ENCODE measurements around the gene SLC23A1. TPM values are rescaled to one million over a fixed set of nuclear protein-coding genes. Genes with fewer than 3 reads are reported as not detected.
"Not testable (repeated sequence)": the region's sequence is repeated elsewhere in the genome, so short reads cannot be mapped to it uniquely, and the experiment has no call there.

The SLC23A1 gene
- total and polyA plus RNA-seq, 2 donors (not counting 1 experiment from before 2014, with no cell fraction given): 5.8 to 9.6 TPM

DNA sequence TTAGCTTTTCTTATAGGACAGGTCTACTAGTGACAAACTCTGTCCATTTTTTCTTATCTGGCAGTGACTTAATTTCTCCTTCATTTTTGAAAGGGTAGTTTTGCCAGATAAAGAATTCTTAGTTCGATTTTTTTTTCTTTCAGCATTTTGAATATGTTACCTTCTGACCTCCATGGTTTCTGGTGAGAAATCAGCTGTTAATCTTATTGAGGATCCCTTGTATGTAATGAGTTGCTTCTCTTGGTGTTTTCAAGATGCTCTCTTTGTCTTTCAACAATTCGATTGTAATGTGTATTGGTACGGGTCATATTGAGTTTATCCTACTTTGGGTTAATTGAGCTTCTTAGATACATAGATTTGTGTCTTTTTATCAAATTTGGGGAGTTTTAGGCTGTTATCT lies 28.9 kb downstream of the SLC23A1 start:
- Mint-ChIP-seq H3K4me1 (peaks cover 34% of the 10 kb centered on the region), H3K9me3 (ENCODE audit: insufficient read depth) (no peaks in the 10 kb centered on the region), H3K27me3 (no peaks in the 10 kb centered on the region), H3K27ac (no peak overlapping the region), H3K4me3 (no peak overlapping the region)
- no peak overlapping the region for H2AFZ ChIP-seq (ENCODE audit: insufficient read depth, low read depth, low read length, poor library complexity, severe bottlenecking)
- no peak overlapping the region for H3K4me2 ChIP-seq (replicated peaks; ENCODE audit: low read depth, low read length, poor library complexity, severe bottlenecking)
- H3K79me2 ChIP-seq (ENCODE audit: control insufficient read depth, insufficient read depth, low read length): peaks cover 100% of the 10 kb centered on the region
- no peak overlapping the region for H3K9ac ChIP-seq (ENCODE audit: low read length)
- DNase-seq (no peak), ATAC-seq (ENCODE audit: low read depth) (no peak)
- H4K20me1 ChIP-seq (ENCODE audit: control insufficient read depth, insufficient read depth, low read length, poor library complexity, severe bottlenecking): peaks cover 93% of the 10 kb centered on the region
- ChIA-PET CTCF (interaction anchor here (1.4 kb wide), 1 partner anchor 12 kb away, joined by 4 read pairs; the partner anchor contains the start of gene PAIP2), POLR2A (no interaction called here)
- H3K27ac ChIP-seq (ENCODE audit: low read length in 2 of 2): no peak overlapping the region
- H3K9me3 ChIP-seq (ENCODE audit: control extremely low read depth in 1 of 3, control insufficient read depth in 2 of 3, insufficient read depth in 1 of 3, low read length in 2 of 3): peaks cover 0 to 4% (median 0%) of the 10 kb centered on the region in 3 donors
- H3K4me1 ChIP-seq (ENCODE audit: control insufficient read depth in 2 of 2, insufficient read depth in 2 of 2, low read length in 2 of 2): no peaks in the 10 kb centered on the region
- H3K4me3 ChIP-seq (ENCODE audit: control extremely low read depth in 1 of 5, extremely low read depth in 1 of 5, insufficient read depth in 1 of 5, low read depth in 2 of 5, low read length in 4 of 5): no peak overlapping the region
- H3K27me3 ChIP-seq (replicated peaks in 1 of 4; ENCODE audit: control extremely low read depth in 1 of 4, control insufficient read depth in 3 of 4, insufficient read depth in 4 of 4, low read length in 3 of 4): no peaks in the 10 kb centered on the region
- WGBS (ENCODE audit: insufficient coverage): no CpG with 5 or more reads among the region's 3 CpGs
- H3K36me3 ChIP-seq (replicated peaks in 1 of 2; ENCODE audit: control extremely low read depth in 1 of 2, control insufficient read depth in 1 of 2, extremely low read depth in 1 of 2, insufficient read depth in 2 of 2, low read length in 1 of 2): peaks cover 4 to 5% of the 10 kb centered on the region in 2 experiments
- TF ChIP-seq, protein P1, sequence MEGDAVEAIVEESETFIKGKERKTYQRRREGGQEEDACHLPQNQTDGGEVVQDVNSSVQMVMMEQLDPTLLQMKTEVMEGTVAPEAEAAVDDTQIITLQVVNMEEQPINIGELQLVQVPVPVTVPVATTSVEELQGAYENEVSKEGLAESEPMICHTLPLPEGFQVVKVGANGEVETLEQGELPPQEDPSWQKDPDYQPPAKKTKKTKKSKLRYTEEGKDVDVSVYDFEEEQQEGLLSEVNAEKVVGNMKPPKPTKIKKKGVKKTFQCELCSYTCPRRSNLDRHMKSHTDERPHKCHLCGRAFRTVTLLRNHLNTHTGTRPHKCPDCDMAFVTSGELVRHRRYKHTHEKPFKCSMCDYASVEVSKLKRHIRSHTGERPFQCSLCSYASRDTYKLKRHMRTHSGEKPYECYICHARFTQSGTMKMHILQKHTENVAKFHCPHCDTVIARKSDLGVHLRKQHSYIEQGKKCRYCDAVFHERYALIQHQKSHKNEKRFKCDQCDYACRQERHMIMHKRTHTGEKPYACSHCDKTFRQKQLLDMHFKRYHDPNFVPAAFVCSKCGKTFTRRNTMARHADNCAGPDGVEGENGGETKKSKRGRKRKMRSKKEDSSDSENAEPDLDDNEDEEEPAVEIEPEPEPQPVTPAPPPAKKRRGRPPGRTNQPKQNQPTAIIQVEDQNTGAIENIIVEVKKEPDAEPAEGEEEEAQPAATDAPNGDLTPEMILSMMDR (IDR thresholded peaks at IDR 0.05): no peak
- no peak for TF ChIP-seq EZH2 (IDR thresholded peaks at IDR 0.05; ENCODE audit: borderline replicate concordance, insufficient read depth, low read depth, low read length, poor library complexity, severe bottlenecking)
- intact Hi-C loops (cut with micrococcal nuclease): no loop called here

DNA sequence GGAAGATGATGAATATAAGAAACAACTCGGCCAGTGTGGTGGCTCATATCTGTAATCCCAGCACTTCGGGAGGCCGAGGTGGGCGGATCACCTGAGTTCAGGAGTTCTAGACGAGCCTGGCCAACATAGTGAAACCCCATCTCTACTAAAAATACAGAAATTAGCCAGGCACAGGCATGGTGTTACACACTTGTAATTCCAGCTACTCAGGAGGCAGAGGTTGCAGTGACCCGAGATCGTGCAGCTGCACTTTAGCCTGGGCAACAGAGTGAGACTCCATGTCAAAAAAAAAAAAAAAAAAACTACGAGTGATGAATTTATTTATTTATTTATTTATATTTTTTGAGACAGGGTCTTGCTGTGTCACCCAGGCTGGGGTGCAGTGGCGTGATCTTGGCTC lies 35.2 kb downstream of the SLC23A1 start:
- H3K4me3 ChIP-seq (ENCODE audit: control extremely low read depth in 1 of 5, extremely low read depth in 1 of 5, insufficient read depth in 1 of 5, low read depth in 2 of 5, low read length in 4 of 5); DNase-seq; H3K27ac ChIP-seq (ENCODE audit: low read length in 2 of 2); H3K4me3 Mint-ChIP-seq; POLR2A ChIA-PET; H3K9me3 ChIP-seq (ENCODE audit: control extremely low read depth in 1 of 3, control insufficient read depth in 2 of 3, insufficient read depth in 1 of 3, low read length in 2 of 3); ATAC-seq (ENCODE audit: low read depth); H3K4me2 ChIP-seq (replicated peaks; ENCODE audit: low read depth, low read length, poor library complexity, severe bottlenecking); H3K36me3 ChIP-seq (replicated peaks in 1 of 2; ENCODE audit: control extremely low read depth in 1 of 2, control insufficient read depth in 1 of 2, extremely low read depth in 1 of 2, insufficient read depth in 2 of 2, low read length in 1 of 2); H3K27ac Mint-ChIP-seq; H3K9ac ChIP-seq (ENCODE audit: low read length); H3K9me3 Mint-ChIP-seq (ENCODE audit: insufficient read depth); H3K27me3 ChIP-seq (replicated peaks in 1 of 4; ENCODE audit: control extremely low read depth in 1 of 4, control insufficient read depth in 3 of 4, insufficient read depth in 4 of 4, low read length in 3 of 4); H2AFZ ChIP-seq (ENCODE audit: insufficient read depth, low read depth, low read length, poor library complexity, severe bottlenecking); H3K27me3 Mint-ChIP-seq: not testable (repeated sequence)
- WGBS (ENCODE audit: insufficient coverage): 89% methylated on average over 4 of the region's 9 CpGs
- H4K20me1 ChIP-seq (ENCODE audit: control insufficient read depth, insufficient read depth, low read length, poor library complexity, severe bottlenecking): peaks cover 88% of the 10 kb centered on the region
- peaks cover 51% of the 10 kb centered on the region for H3K4me1 Mint-ChIP-seq
- peaks cover 100% of the 10 kb centered on the region for H3K79me2 ChIP-seq (ENCODE audit: control insufficient read depth, insufficient read depth, low read length)
- intact Hi-C loops (cut with micrococcal nuclease): loop anchor here (10.0 kb wide), 1 partner anchor 167 kb away; no protein-coding TSS in a partner anchor
- peaks cover 18 to 25% of the 10 kb centered on the region in 2 donors for H3K4me1 ChIP-seq (ENCODE audit: control insufficient read depth in 2 of 2, insufficient read depth in 2 of 2, low read length in 2 of 2)
- CTCF ChIA-PET: interaction anchor here (0.6 to 1.1 kb wide), 3 partner anchors 11 to 260 kb away, joined by 3 to 4 read pairs (median 4); no protein-coding TSS in a partner anchor

DNA sequence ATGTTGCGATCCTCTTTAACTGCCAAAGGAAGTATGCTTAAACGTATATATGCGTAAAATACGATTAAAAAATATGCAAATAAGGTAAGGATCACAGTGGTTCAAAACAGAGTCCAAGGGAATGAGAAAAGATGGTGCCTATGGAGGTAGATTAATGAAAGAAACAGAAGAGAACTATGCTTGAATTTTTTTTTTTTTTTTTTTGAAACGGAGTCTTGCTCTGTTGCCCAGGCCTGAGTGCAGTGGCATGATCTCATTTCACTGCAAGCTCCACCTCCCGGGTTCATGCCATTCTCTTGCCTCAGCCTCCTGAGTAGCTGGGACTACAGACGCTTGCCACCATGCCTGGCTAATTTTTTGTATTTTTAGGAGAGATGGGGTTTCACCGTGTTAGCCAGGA lies 37.7 kb downstream of the SLC23A1 start:
- H3K4me3 ChIP-seq (ENCODE audit: control extremely low read depth in 1 of 5, extremely low read depth in 1 of 5, insufficient read depth in 1 of 5, low read depth in 2 of 5, low read length in 4 of 5); H3K36me3 ChIP-seq (replicated peaks in 1 of 2; ENCODE audit: control extremely low read depth in 1 of 2, control insufficient read depth in 1 of 2, extremely low read depth in 1 of 2, insufficient read depth in 2 of 2, low read length in 1 of 2); ATAC-seq (ENCODE audit: low read depth); H3K27me3 Mint-ChIP-seq; H2AFZ ChIP-seq (ENCODE audit: insufficient read depth, low read depth, low read length, poor library complexity, severe bottlenecking); H3K4me3 Mint-ChIP-seq; CTCF ChIA-PET; H3K27ac ChIP-seq (ENCODE audit: low read length in 2 of 2); H3K9ac ChIP-seq (ENCODE audit: low read length); H3K9me3 Mint-ChIP-seq (ENCODE audit: insufficient read depth); H3K9me3 ChIP-seq (ENCODE audit: control extremely low read depth in 1 of 3, control insufficient read depth in 2 of 3, insufficient read depth in 1 of 3, low read length in 2 of 3); H3K4me2 ChIP-seq (replicated peaks; ENCODE audit: low read depth, low read length, poor library complexity, severe bottlenecking); H3K27me3 ChIP-seq (replicated peaks in 1 of 4; ENCODE audit: control extremely low read depth in 1 of 4, control insufficient read depth in 3 of 4, insufficient read depth in 4 of 4, low read length in 3 of 4); H3K27ac Mint-ChIP-seq; DNase-seq: not testable (repeated sequence)
- POLR2A ChIA-PET: interaction anchor here (0.6 kb wide), 1 partner anchor 947 kb away, joined by 8 read pairs; no protein-coding TSS in a partner anchor
- peaks cover 94% of the 10 kb centered on the region for H3K79me2 ChIP-seq (ENCODE audit: control insufficient read depth, insufficient read depth, low read length)
- 100% methylated on average over 6 of the region's 8 CpGs for WGBS (ENCODE audit: insufficient coverage)
- peaks cover 78% of the 10 kb centered on the region for H4K20me1 ChIP-seq (ENCODE audit: control insufficient read depth, insufficient read depth, low read length, poor library complexity, severe bottlenecking)
- peaks cover 29 to 39% of the 10 kb centered on the region in 2 donors for H3K4me1 ChIP-seq (ENCODE audit: control insufficient read depth in 2 of 2, insufficient read depth in 2 of 2, low read length in 2 of 2)
- H3K4me1 Mint-ChIP-seq: peaks cover 58% of the 10 kb centered on the region
- intact Hi-C loops (cut with micrococcal nuclease): loop anchor here (10.0 kb wide), 1 partner anchor 169 kb away; no protein-coding TSS in a partner anchor
